HG02938 (cell line): ENCODE results near the gene C17orf113.
A peak's percentile ranks its signal among the peaks of the same experiment; 100 is the strongest.
"Not testable (repeated sequence)": the region's sequence is repeated elsewhere in the genome, so short reads cannot be mapped to it uniquely, and the experiment has no call there.

Experiments
- ATAC-seq: cut with Tn5 transposase; IDR thresholded peaks from one replicate; pipeline ENCODE4 v1.9.1; 2021; ENCODE audit warnings: mild to moderate bottlenecking, moderate library complexity; ENCODE audit not compliant: unreplicated experiment

Gene C17orf113

DNA sequence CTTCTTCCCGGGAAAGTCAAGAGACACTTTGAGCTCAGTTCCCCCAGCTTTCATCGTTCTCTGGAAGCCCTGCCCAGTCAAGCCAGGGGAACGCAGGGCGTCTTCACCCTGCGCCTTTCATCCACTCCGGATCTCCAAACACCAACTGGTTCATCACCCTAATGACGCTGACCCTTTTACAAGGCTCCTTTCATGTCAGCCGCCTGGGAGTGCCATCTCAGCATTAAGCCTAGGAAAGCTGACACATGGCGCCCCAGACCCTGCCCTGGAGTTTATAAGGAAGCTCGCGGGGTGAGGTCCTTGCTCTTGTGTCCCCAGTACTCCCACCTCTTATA, 32.6 kb downstream of the C17orf113 start:
- no peak for ATAC-seq

GRCh38 chr17:42016941-42017865, 33.2 kb downstream of the C17orf113 start, which contains the start of gene DNAJC7:
Gene DNAJC7 (minus strand): TSS chr17:42017439. CDS start chr17:42017416, 23 bp downstream.
- ATAC-seq = peak; percentile 67

DNA sequence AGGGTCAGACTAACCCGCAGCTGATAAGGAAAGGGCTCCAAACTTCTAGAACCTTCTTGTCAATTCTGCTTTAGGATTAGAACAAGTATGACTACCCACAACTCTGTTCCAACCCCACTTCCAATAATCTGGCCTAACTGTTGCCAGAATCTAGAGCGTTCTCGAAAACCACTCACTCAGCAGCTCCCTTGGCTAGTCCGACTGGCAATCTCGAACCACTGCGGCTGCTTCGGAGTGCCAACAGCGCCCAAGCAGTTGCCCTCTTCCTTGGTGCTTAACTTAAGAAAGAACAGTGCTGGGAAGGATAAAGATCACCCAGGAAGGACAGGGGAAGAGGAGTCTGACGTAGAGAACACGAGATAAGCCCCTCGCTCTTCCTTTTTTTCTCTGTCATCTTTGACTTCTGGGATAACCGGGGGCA, 34.0 kb downstream of the C17orf113 start:
- no peak for ATAC-seq

GRCh38 chr17:42013740-42014139, 36.7 kb downstream of the C17orf113 start:
- not testable (repeated sequence) for ATAC-seq

DNA sequence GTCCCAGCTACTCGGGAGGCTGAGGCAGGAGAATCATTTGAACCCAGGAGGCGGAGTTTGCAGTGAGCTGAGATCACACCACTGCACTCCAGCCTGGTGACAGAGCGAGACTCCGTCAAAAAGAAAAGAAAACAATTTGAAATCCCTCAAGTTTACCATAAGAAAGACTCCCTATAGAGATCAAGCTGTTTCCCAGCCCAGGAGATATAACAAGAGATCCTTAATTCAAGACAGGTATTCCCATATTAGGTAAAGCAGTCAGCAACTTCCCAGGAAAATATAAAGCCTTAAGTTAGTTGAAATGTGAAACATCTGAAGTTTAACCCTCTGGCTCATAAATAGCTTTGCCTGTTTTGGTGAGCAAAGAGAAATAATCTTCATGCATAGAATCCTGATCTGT, 38.0 kb downstream of the C17orf113 start:
- ATAC-seq = not testable (repeated sequence)

DNA sequence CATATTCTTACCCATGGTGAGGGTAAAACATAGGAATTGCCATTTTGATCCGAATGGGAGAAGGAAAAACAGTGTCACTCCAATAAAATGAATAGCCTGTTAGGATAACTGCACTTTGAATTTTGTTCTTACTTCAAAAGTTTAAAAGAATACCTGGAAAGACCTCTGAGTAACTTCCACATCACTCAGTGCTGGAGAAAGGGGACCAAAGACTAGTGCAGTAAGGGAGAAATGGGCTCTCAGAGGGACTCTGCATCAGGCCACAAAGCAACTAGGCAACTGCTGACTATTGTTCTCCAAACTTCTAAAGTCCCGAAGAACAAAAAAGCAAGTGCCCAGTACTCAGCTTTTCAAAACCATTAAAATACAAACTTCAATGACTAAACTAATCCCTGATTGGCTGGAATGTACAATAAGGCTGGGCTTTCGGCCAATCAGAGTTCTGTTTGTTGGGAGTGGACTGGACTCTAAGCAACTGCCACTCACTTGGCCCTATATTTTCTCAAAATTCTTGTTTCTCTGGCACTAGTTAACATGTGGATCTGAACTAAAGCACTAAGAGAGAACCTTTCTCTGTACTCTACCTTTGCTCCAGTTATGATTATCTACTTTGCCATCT, 39.4 kb downstream of the C17orf113 start:
- ATAC-seq = no peak

- ATAC-seq = not testable (repeated sequence)
Measured at GRCh38 chr17:42010266-42010680, 40.1 kb downstream of the C17orf113 start.

- ATAC-seq = no peak
Measured at GRCh38 chr17:42009170-42009569, 41.2 kb downstream of the C17orf113 start.

DNA sequence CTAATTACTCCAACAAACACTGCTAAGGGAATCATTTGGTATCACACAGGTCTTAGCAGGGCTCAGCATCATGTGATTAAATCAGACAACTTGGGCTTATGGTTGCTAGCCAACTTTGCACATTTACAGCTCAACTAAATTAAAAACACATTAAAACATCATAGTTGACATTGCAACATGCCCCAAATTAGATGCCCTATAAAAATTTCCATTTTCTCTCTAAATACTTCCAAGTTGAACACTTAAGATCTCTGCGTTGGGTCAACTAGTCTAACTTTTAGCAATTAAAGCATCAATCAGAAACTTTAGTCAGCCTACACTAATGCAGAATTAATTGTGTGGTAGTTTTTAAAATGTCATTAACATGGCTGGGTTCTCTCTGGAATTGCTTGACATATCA, 45.2 kb downstream of the C17orf113 start:
- ATAC-seq = no peak

DNA sequence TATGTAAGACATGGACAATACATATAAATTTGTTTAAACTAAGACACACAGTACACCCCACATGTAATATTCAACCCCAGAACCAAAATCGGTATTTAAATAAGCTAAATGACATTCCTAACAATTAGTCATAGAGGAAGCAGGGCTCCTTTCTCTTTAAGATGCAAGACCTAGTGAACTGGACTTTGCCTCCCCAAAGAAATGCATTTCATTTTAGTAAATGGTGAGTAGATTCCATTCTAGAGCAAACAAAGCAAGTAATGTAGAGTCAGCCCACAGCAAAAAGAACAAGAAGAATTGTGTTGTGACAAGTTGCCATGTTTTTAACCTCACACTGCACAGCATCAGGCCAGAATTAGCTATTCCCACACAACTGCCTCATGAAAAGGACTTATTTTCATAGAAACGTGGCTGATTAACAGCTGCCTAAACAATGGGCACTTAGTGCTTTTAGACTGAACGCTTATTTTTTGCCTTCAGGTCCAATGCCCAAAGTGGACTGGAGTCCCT, 47.6 kb downstream of the C17orf113 start:
- no peak for ATAC-seq

GRCh38 chr17:42002175-42002791, 48.1 kb downstream of the C17orf113 start:
- ATAC-seq = no peak

DNA sequence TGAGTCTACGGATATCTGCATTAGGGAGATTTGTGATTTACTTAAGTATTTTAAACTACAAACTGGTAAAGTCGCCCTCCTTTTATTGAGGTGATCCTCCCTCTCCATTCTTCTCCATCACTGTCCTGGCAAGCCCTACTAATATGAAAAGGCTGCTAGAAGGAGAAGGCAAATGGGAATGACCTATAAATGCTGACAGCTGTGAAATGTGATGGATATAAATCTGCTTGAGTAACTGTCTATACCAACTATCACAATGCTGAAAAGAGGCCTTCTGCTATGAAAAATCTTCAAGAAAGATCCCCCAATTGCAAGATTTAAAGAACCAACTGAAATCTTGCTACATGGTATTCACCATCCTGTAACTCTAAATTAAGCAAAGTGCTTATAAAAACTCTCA, 48.7 kb downstream of the C17orf113 start:
- no peak for ATAC-seq

- ATAC-seq = no peak
Measured at GRCh38 chr17:42000413-42001133, 49.8 kb downstream of the C17orf113 start.

DNA sequence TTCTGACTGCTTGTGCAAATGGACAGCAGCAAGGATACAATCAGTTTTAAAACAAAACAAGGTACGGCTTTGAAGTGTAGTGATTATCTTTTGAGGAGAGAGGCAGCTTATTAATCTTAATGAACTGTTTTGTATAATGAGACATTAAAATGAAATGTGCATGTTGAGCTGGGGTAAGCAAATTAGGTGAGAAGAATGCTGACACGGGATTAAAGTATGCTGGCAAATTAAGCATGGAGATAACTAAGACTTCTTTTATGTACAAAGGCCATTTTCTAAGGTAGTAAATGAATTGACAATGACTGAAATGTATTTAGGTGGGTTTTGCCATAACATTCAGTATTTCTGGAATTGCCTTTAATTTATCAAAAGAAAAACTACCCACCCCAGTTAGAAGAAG, 51.9 kb downstream of the C17orf113 start:
- no peak for ATAC-seq

DNA sequence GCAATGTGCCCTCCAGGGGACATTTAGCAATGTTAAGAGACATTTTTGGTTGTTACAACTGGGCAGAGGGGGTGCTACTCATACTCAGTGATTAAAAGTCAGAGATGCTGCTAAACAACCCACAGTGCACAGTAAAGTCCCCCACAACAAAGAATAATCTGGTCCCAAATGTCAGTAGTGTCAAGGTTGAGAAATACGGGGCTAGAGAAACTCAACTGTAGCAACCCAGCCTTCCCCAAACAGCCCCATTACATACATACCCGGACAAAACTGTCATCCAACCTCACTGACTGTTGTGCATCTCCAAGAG, 53.6 kb downstream of the C17orf113 start:
- no peak for ATAC-seq

- ATAC-seq = no peak
Measured at GRCh38 chr17:41992576-41992975, 57.8 kb downstream of the C17orf113 start.

GRCh38 chr17:41989702-41990419, 60.5 kb downstream of the C17orf113 start:
- no peak for ATAC-seq

DNA sequence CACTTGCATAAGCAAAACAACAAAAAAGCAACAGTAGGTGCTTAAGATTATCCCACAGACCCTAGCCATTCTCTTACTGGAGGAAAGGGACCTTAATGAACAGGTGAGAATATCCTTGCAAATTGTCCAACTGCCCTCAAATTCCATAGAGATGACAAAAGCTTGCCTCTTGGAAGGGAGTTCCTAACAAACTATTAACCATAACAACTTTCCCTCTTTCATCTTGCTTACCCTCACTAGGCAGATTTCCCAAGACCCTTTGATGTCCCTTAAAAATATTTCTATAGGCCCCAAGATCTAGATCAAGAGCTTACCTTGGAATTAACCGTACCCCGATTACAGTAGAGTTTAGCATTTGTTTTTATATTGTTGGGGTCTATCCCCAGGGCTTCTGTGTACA, 62.0 kb downstream of the C17orf113 start:
- ATAC-seq = no peak
